Endothelial cell of umbilical vein (primary cell): ENCODE measurements around the gene ATP6V0A4. TPM values are rescaled to one million over a fixed set of nuclear protein-coding genes. Genes with fewer than 3 reads are reported as not detected.

Experiments used
- BruUV-seq: library from RNA; stranded (reverse); fragments of 400-500 nt; replicated peaks from 2 replicates; lab custom pipeline; 2021; lab: Mats Ljungman, UMichigan
- CTCF ChIA-PET: fragments of 300-600, 350-600 bp; sonication (Branson Sonifier 250); formaldehyde crosslinking; loops from one replicate; lab custom pipeline; 2021; ENCODE audit warnings: antibody characterized with exemption, inconsistent platforms; lab: Charles Lee
- POLR2A ChIA-PET: fragments of 300-600, 350-600 bp; sonication (Branson Sonifier 250); formaldehyde crosslinking; loops from one replicate; lab custom pipeline; 2021; ENCODE audit warnings: antibody characterized with exemption, inconsistent platforms; lab: Charles Lee
- DNase-seq: peaks from one replicate; pipeline ENCODE4 v3.0.0-alpha.2; 2011; ENCODE audit warnings: low read depth, low spot score
- FAIRE-seq: peaks from 2 replicates; lab custom pipeline; 2011; peaks lifted over from hg19 to GRCh38; lab: Jason Lieb, UNC
- H2AFZ ChIP-seq: 2 replicates; pipeline ENCODE4 v1.6.0; 2012; ENCODE audit warnings: low read depth, low read length, control low read depth, inconsistent platforms
- H3K27ac ChIP-seq: 2 replicates; pipeline ENCODE4 v1.5.1; 2011; ENCODE audit warnings: low read depth, mild to moderate bottlenecking, control low read depth, low read length, moderate library complexity; ENCODE audit not compliant: insufficient read depth
- H3K27me3 ChIP-seq, 2 experiments: 2 replicates each; pipeline versions ENCODE4 v1.6.0 to v1.6.1; 2011; ENCODE audit warnings: low read length in 2 of 2, mixed read lengths in 1 of 2; ENCODE audit not compliant: control insufficient read depth in 2 of 2, insufficient read depth in 2 of 2
- H3K36me3 ChIP-seq, 2 experiments: 2 replicates in 1 of 2; 3 replicates in 1 of 2; pipeline ENCODE4 v1.5.1; 2011; ENCODE audit warnings: low read length in 2 of 2, mild to moderate bottlenecking in 1 of 2, moderate library complexity in 1 of 2; ENCODE audit not compliant: control insufficient read depth in 2 of 2, insufficient read depth in 2 of 2; ENCODE audit errors: extremely low read depth in 1 of 2
- H3K4me1 ChIP-seq: 3 replicates; pipeline ENCODE4 v1.5.1; 2011; ENCODE audit warnings: mild to moderate bottlenecking, low read length; ENCODE audit not compliant: control insufficient read depth, insufficient read depth; ENCODE audit errors: extremely low read depth
- H3K4me2 ChIP-seq: 2 replicates; pipeline ENCODE4 v1.6.1; 2011; ENCODE audit warnings: low read length, control low read depth, mixed read lengths; ENCODE audit not compliant: insufficient read depth
- H3K4me3 ChIP-seq, 3 experiments: fragments of 200-600 bp in 1 of 3; sonication (generic), shearing (Covaris generic) in 1 of 3; replicated peaks in 1 of 3; 2 replicates each; pipeline ENCODE4 v1.5.1; 2011 to 2016; ENCODE audit warnings: control low read depth in 3 of 3, low read length in 3 of 3, mild to moderate bottlenecking in 2 of 3, inconsistent platforms in 1 of 3, low read depth in 1 of 3, moderate library complexity in 1 of 3; ENCODE audit not compliant: insufficient read depth in 1 of 3
- H3K79me2 ChIP-seq: 2 replicates; pipeline ENCODE4 v1.6.0; 2012; ENCODE audit warnings: low read length, inconsistent platforms; ENCODE audit not compliant: control insufficient read depth, insufficient read depth
- H3K9ac ChIP-seq: replicated peaks from 2 replicates; pipeline ENCODE3; 2011; ENCODE audit warnings: low read length, control low read depth; ENCODE audit not compliant: insufficient read depth; ENCODE audit errors: extremely low read depth
- H3K9me1 ChIP-seq: replicated peaks from 3 replicates; pipeline ENCODE4 v1.6.0; 2011; ENCODE audit warnings: mild to moderate bottlenecking, low read length; ENCODE audit not compliant: control insufficient read depth, insufficient read depth; ENCODE audit errors: extremely low read depth
- H3K9me3 ChIP-seq: replicated peaks from 2 replicates; pipeline ENCODE4 v1.5.1; 2012; ENCODE audit warnings: low read length, inconsistent platforms; ENCODE audit not compliant: control insufficient read depth, insufficient read depth
- H4K20me1 ChIP-seq: replicated peaks from 2 replicates; pipeline ENCODE3; 2011; ENCODE audit warnings: mild to moderate bottlenecking, low read length; ENCODE audit not compliant: control insufficient read depth, insufficient read depth; ENCODE audit errors: extremely low read depth
- CTCF ChIP-seq, 2 donors: IDR thresholded peaks; 1 replicate in 1 of 2; 2 replicates in 1 of 2; pipeline ENCODE4 v1.5.1; 2011; ENCODE audit warnings: low read length in 2 of 2, mild to moderate bottlenecking in 2 of 2, moderate library complexity in 2 of 2, control low read depth in 1 of 2, inconsistent platforms in 1 of 2, low read depth in 1 of 2; ENCODE audit not compliant: insufficient read depth in 1 of 2; ENCODE audit errors: extremely low read depth in 1 of 2
- EZH2 ChIP-seq: IDR thresholded peaks from 2 replicates; pipeline ENCODE4 v1.6.1; 2012; ENCODE audit warnings: borderline replicate concordance, low read depth, mild to moderate bottlenecking, moderate library complexity, low read length, inconsistent platforms; ENCODE audit not compliant: severe bottlenecking
- FOS ChIP-seq: IDR thresholded peaks from 2 replicates; pipeline ENCODE4 v1.6.1; 2011; ENCODE audit warnings: mild to moderate bottlenecking, low read length, moderate library complexity, borderline replicate concordance; ENCODE audit not compliant: insufficient read depth
- GATA2 ChIP-seq: IDR thresholded peaks from 2 replicates; pipeline ENCODE4 v1.7.0; 2011; ENCODE audit warnings: low read depth, mild to moderate bottlenecking, moderate library complexity, mixed read lengths, low read length; ENCODE audit not compliant: insufficient read length, insufficient read depth
- JUN ChIP-seq: IDR thresholded peaks from 2 replicates; pipeline ENCODE4 v1.6.1; 2011; ENCODE audit warnings: borderline replicate concordance, low read depth; ENCODE audit not compliant: insufficient read length, insufficient read depth
- MAX ChIP-seq: IDR thresholded peaks from 2 replicates; pipeline ENCODE4 v1.6.1; 2011; ENCODE audit not compliant: insufficient read depth, insufficient read length
- MYC ChIP-seq: IDR thresholded peaks from one replicate; pipeline ENCODE4 v1.6.1; 2011; ENCODE audit warnings: mild to moderate bottlenecking, low read depth, low read length
- POLR2A ChIP-seq: IDR thresholded peaks from 2 replicates; pipeline ENCODE4 v1.6.1; 2012; ENCODE audit warnings: low read depth, mild to moderate bottlenecking, control low read depth, low read length
- POLR2AphosphoS5 ChIP-seq: IDR thresholded peaks from 2 replicates; pipeline ENCODE4 v1.6.1; 2012; ENCODE audit warnings: low read depth, mild to moderate bottlenecking, control low read depth, low read length, moderate library complexity; ENCODE audit not compliant: insufficient read depth
- dilution Hi-C: fragments of 300-500 bp; cut with MboI; formaldehyde crosslinking; loops from one replicate; pipeline ENCODE4 v1.15.0; 2019; ENCODE audit warnings: low sequenced_read_pairs; ENCODE audit not compliant: extremely low pct_ligation_motif_present
- intact Hi-C: fragments of 100-400 bp; cut with micrococcal nuclease; formaldehyde crosslinking; loops from one replicate; pipeline ENCODE4 v1.10.0; 2022
- polyA plus RNA-seq, 4 experiments: library from polyadenylated mRNA; depleted of rRNA in 3 of 4; stranded (reverse) in 3 of 4; unstranded in 1 of 4; fragments of >200 nt; gene quantifications; 2 replicates each; pipeline versions ENCODE4 v1.2.1 to v1.2.3, GENCODE V29; 2011 to 2012; ENCODE audit warnings: missing spikeins in 1 of 4
- total RNA-seq: library from RNA; stranded (reverse); gene quantifications from 2 replicates; pipeline ENCODE4 v1.2.3, GENCODE V29; 2021

The ATP6V0A4 gene
- total and polyA plus RNA-seq, 2 donors (not counting 3 experiments of a cell fraction or from before 2014, with no cell fraction given), result 0.07 to 0.24 TPM

- no peaks in the 10 kb centered on the region for H3K36me3 ChIP-seq
- no peak overlapping the region for H2AFZ ChIP-seq
- dilution Hi-C loops (no loop called here), intact Hi-C loops (no loop called here)
- TF ChIP-seq FOS, result no peak
- TF ChIP-seq JUN, result no peak
- no peak for TF ChIP-seq GATA2
- TF ChIP-seq EZH2, result no peak
- TF ChIP-seq POLR2AphosphoS5, result no peak
- no peak for TF ChIP-seq MYC
- no peak for TF ChIP-seq CTCF (IDR thresholded peaks at IDR 0.05; ENCODE audit: extremely low read depth in 1 of 2, insufficient read depth in 1 of 2, low read depth in 1 of 2, low read length in 2 of 2)
- TF ChIP-seq POLR2A, result no peak
- no peak for TF ChIP-seq MAX
- FAIRE-seq (no peak), DNase-seq (no peak)
- BruUV-seq, result no TSS peak
- no peaks in the 10 kb centered on the region for H3K79me2 ChIP-seq
- H3K4me3 ChIP-seq, result no peak overlapping the region
- H3K4me2 ChIP-seq, result no peak overlapping the region
- no peak overlapping the region for H3K27ac ChIP-seq
- POLR2A ChIA-PET, result no interaction called here
- CTCF ChIA-PET, result no interaction called here
- H3K9ac ChIP-seq, result no peak overlapping the region
- no peaks in the 10 kb centered on the region for H3K9me1 ChIP-seq
- no peaks in the 10 kb centered on the region for H3K4me1 ChIP-seq
- H3K9me3 ChIP-seq, result no peaks in the 10 kb centered on the region
- no peaks in the 10 kb centered on the region for H4K20me1 ChIP-seq
- H3K27me3 ChIP-seq, result no peaks in the 10 kb centered on the region
Measured at GRCh38 chr7:138802706-138803105, 4.7 kb upstream of the ATP6V0A4 start.
